GM18511 (cell line): ENCODE measurements around the gene HSH2D.

Source experiments
- ATAC-seq: cut with Tn5 transposase; IDR thresholded peaks from one replicate; pipeline ENCODE4 v1.9.1; 2021; ENCODE audit warnings: mild to moderate bottlenecking, moderate library complexity; ENCODE audit not compliant: unreplicated experiment

Gene HSH2D

DNA sequence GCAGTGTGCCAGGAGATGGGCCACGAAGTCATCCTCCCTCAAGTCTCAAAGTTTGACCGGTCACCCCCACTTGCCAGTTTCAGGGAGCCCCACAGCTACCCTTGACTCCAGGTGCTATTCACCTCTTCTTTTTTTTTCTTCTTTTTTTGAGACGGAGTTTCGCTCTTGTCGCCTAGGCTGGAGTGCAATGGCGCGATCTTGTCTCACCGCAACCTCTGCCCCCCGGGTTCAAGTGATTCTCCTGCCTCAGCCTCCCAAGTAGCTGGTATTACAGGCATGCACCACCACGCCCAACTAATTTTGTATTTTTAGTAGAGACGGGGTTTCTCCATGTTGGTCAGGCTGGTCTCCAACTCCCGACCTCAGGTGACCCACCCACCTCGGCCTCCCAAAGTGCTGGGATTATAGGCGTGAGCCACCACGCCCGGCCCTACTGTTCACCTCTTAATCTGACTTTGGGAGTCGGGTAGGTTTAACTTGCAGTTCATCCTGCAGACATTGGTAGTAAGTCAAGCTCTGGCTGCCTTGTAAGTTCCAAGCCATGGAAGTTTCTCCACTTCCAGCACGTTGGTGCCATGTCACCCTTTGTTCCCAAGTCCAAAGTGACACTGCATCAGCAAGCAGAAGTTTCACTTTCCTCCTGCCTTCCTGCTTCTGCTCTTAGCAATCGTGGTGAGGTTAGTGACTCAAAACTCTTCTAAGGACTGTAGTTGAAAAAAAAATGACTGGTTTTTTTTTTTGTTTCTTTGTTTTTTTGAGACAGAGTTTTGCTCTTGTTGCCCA, 24.2 kb upstream of the HSH2D start:
- ATAC-seq = peak; percentile 25

DNA sequence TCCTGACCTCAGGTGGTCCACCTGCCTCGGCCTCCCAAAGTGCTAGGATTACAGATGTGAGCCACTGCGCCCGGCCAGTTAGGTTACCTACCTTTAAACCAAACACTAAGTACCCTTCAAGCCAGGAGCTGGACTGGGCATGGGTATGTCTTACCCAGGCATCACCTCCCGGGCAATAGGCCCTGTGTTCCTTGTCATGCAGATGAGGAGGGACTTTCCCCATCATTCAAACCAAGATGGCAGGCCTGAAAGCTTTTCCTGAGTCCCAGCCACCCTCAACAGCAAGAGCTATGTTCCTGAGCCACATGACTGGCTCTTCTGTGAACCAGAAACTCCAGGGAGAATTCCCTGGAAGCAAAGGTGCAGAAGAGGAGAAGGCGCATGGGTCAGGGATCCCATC, 22.3 kb upstream of the HSH2D start:
- ATAC-seq = no peak

DNA sequence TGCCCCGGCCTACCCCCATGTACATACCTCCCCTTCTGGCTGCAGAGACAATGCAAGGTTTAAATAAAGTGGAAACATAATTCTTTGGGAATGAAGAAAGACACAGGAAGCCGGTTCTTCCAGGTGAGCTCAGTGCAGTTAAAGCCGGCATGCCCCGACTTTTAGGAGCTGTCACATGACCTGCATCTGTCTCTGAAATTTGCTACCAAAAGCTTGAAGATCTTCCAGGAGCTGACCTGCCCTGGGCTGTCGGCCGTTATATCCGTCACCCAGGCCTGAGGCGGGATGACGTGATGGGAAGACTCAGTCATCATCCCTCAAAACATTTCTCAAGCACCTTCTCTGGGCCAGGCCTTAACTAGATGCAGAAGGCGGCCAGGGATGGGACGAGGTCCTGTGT, 21.5 kb upstream of the HSH2D start:
- ATAC-seq = no peak

DNA sequence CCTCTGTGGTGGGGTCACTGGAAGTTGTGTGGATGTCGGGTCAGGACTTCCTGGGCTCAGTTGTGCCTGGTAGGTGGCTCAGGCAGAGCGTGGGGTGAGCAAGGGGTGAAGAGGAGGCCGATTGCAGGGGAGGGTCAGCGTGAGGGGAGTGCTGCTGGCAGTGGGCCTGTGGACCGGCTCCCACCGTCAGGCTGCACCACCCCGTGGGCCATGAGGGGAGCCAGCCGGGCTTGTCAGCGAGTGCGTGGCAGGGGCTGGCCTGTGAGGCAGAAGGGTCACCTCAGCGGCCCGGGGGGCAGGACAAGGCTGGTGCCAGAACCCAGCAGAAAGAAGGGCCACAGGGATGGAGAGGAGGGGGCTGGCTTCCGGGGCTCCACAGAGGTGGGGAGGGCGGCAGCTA, 18.5 kb upstream of the HSH2D start:
- no peak for ATAC-seq

DNA sequence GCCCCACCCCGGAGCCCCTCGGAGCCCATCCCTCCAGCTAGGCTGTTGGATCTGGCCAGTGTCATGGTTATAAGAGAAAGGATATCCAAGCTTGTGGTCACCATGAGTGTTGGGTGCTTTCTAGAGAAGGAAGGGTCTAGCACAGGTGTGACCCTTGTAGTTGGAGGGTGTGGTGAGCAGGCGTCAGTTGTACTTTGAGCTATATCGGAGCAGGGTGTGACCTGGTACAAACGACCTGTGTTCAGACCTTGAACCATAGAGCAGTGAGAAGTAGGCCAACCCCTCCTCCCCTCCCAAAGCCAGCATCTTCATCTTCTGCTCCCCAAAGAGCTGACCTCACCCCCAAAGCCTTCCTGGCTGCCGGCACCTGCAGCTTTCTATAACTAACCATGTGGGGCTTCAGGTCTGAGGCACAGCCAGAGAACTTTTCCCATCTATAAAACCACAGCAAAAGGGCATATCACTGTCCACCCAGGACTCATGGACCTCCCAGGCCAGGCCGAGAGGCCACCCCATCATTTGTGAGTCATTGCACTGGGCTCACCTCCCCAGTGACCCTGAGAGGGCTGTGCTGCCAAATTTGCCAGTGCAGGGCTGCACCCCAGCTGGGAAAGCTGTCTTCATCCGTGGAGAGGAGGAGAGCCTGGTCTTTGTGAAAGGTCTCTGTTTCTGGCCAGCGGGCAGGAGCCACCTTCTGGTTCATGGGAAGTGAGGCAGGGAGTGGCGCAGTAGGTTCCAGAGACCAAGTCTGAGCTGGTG, 17.6 kb upstream of the HSH2D start:
- no peak for ATAC-seq

DNA sequence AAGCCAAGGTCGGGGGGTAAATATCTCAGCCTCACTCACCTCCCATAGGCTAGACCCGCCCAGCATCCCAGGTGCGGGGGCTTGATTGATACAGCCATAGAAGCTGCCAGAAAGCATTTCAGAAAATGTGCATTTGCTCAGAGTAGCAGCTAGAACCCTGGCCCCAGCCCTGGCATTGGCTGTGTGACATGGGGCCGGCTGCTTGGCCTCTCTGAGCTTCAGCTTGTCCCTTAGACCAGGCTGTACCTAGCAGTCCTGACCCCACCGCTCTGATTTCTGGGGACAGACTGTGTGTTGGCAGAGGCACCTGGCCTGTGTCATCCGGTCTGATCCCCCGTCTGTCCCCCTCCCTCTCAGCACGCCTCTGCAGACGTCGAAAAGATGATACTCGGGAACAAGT, 16.4 kb upstream of the HSH2D start:
- no peak for ATAC-seq

DNA sequence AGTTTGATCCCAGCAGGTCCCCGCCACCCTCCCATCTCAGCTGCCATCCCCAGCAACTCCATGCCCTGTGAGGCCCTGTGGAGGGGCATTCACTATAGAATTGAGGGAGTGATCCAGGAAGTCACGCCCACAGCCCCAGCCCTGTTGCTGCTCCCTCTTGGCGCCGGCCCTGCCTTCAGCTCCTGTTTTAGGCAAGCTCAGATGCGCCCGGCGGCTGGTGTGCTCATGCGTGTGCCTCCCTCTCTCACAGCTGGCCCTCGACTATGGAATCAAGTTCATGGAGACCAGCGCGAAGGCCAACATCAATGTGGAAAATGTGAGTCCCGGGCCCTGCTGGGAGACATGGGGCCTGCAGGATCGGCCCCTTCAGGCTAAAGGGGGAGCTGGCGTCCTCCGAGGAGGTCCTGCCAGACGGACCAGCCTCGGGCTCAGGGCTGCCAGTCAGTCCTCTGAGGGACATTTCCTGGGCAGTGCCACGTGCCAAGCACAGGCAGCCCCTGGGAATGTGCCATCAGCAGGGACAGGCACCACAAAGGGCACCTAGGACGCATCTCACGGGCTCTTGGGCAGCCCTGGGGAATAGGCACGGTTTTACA, 15.6 kb upstream of the HSH2D start:
- ATAC-seq = no peak

DNA sequence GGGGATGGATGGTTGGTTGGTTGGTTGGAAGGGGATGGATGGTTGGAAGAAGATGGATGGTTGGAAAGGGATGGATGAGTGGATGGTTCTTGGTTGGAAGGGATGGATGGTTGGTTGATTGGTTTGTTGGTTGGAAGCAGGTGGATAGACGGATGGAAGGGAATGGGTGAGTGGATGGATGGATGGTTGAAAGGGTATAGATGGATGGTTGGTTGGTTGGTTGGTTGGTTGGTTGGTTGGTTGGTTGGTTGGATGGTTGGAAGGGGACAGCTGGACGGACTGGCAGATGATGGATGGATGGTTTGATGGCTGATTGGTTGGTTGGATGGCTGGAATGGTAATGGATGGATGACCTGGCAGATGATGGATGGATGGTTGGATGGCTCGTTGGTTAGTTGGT, 11.8 kb upstream of the HSH2D start:
- ATAC-seq = no peak

DNA sequence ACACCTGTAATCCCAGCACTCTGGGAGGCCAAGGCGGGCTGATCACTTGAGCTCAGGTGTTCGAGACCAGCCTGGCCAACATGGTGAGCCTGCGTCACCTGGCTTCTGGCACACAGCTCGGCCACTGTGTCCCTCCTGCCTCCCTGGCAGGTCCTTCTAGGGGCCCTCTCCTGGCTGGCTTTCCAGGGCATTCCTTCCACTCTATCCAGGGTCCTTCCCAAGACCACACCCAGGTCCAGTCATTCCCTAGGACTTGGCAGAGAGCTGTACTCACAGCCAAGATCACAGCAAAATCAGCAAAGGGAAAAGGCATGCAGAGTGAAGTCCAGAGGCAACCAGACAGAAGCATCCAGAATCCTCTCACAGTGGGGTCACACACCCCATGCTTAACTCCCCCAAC, 9.7 kb upstream of the HSH2D start:
- ATAC-seq = no peak

DNA sequence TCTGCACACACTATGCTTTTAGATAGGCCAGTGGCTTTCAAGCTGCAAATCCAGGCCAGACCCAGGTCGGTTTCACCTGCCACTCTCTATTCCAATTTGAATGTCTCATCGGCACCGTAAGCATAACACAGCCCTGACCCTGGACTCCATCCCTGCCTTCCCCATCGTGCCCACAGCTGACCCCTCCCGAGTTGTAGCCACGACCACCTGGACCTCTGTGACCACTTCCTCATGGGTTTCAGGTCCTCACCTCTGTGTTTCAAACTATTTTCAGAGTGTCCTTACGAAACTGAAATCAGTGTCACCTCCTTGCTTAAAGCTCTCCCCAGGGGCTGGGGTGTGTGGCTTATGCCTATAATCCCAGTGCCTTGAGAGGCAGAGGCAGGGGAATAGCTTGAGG, 9.0 kb upstream of the HSH2D start:
- no peak for ATAC-seq

DNA sequence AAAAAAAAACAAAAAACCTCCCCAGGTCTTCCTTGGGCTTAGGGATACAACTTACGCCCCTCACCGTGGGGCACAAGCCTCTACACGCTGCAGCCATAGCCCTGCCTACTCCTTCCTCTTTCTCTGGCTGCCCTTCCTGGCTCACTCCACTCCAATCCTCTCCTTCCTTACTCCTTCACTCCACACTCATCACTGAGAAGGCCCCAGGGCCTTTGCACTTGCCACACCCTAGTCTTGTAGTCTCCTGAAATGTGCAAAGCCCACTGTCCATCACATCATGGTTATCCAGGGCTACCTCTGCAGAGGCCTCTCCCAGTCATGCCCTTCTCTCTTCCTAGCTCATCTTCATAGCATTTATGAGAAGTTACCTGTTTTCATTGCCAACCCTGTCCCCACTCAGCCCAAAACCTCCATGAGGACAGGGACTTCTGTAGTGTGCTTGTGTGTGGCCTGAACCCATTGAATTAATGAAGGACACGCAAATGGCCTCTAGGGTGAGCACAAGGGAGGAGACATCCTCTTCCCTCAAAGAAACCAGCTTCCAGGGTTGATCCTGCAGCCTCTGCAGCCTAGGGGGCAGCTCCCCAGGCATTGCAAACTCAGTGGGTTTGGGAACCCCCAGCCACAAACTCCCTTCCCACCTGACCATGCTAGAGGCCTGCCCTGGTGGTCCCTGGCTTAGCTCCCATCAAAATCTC, 7.9 kb upstream of the HSH2D start:
- ATAC-seq = no peak

DNA sequence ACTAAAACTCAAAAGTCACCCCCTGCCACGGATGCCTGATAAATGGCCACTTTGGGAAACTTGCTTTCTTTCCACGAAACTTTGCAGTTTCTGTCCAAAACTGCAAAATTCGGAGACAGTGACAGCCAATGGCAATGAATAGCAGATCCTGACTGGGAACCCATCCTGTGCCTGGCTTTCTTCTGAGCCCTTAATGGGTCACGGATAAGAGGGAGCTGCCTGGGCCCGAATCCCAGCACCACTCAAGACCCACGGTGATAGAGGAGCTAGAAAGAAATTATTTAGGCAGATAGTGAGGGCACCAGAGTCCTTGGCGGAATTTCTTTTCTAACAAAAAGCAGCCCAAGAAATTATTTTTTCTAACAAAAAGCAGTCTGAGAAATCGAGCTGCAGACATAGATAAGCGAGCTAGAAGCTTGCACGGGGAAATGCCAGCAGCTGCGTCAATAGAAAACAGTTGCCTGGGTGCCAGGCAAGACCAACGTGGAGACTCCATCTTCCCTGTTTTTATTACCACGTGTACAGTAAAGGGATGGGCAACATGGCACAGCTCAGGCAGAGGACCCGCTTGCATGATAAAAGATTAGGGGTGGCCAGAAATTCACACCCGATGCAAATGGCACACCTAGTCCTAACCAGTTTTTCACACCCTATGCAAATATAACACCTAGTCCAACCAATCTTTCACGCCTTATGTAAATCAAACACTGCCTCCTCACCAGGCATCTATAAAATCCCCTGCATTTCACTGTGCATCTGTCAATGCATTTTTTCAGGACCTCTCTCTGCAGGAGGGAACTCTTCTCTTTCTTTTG, 7.1 kb upstream of the HSH2D start:
- no peak for ATAC-seq

DNA sequence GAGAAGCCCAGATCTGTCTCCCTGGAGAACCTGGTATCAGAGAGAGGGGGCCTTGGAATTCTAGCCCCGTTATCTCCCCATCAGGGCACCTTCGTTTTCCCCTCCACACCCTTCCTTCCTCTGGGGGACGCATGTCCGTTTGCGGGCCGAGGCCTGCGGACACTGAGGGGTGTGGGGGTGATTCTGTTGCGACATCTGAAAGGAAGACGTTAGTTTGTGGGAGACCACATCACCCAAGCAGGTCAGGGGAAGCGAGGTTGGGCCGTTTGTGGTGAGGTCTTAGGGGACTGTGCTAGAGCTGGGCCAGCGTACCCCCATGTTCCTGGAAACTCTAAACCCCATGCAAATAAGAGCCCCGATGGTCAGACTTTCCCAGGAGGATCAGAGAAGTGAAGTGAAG, 3.7 kb upstream of the HSH2D start:
- ATAC-seq = no peak

DNA sequence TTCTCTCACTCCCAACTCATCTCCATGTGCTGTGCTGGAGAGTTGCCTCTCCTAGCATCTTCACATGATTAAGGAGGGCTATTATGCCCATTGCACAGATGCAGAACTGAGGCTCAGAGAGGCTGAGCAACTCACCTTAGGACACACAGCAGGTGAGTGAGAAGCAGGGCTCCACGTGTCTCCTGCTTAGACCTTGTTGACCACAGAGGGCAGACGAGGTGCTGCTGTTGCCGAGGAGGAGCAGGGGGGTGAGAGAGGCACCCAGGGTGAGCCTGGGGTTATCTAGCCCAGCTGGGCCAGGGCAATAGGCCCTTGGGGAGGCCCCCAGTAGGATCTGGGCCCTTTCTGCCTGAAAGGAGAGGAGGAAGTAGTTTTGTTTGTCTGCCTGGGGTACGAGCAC, 2.4 kb upstream of the HSH2D start:
- ATAC-seq = no peak

DNA sequence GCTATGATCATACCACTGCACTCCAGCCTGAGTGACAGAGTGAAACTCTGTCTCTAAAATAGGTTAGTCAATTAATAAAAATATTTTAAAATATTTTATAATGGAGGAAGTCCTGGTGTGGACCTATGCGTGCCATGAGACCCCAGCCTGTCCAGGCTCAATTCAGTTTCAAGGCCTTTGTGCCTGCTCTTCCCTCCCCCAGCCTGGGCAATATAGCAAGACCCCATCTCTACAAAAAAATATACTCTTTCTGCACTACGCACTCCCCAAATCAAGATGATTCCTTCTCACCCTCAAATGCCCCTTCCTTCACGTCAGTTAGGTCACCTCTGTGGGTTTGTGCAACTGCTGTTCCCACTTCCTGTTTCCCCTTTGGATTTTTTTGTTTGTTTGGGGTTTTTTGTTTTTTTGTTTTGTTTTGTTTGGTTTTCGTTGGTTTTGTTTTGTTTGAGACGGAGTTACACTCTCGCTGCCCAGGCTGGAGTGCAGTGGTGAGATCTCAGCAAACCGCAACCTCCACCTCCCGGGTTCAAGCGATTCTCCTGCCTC, 1.4 kb upstream of the HSH2D start:
- no peak for ATAC-seq

DNA sequence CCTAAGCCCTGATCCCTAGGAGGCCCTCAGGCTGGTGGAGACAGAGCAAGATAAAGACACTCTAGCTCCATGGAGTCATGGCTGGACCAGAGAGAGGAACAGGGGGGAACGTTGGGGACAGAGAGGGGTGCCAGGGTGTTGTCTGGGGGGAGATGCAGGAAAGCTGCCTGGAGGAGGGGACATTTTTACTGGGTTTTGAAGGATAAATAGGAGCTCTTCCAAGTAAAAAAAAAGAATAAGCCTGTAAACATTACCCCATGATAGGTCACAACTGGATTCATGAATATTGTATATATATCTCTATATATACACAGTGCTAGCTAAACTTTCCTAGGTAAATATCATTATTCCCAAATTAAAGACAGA, 714 bp downstream of the HSH2D start:
- ATAC-seq = no peak

DNA sequence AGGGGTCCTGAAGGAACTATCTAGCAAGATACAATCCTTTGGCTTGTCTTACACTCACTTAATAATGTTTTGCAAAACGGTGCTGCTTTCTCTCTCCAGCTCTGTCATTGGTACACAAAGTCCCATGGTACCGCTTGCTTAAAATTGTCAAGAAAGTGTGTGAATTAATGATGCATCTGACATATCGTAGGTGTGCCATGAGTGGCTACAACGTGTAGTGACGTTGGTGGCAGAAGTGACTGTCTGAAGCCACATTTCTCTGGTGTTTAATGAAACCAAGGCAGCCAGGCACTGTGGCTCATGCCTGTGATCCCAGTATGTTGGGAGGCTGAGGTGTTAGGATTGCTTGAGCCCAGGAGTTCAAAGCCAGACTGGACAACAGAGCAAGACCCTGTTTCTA, 2.6 kb downstream of the HSH2D start:
- ATAC-seq = no peak

DNA sequence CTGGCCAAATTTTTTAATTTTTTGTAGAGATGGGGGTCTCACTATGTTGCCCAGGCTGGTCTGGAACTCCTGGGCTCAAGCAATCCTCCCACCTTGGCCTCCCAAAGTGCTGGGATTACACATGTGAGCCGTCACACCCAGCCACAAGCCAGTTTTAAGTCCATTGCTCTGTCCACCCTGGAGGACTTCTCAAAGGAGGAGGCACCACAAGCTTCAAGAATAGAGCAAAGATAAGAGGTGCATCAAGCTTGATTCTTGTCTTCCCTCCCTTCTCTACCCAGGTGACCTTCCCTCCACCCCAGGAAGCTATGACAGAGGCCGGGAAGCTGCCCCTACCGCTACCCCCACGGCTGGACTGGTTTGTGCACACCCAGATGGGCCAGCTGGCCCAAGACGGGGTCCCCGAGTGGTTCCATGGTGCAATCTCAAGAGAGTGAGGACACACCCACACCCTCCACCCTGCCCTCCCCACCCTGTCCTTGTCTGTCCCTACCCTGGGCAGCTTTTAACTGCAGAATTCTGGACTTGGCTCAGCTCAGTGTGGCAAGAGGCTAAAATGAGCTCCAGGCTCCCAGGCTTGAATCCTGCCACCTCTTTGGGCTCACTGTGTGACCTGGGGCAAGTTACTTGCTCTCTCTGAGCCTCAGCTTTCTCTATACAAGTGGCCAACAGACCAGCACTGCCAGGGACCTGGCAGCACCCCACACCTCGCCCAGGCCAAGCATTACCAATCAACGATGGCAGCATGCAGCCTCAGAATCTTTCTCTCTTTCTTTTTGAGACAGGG, 5.2 kb downstream of the HSH2D start:
- no peak for ATAC-seq

DNA sequence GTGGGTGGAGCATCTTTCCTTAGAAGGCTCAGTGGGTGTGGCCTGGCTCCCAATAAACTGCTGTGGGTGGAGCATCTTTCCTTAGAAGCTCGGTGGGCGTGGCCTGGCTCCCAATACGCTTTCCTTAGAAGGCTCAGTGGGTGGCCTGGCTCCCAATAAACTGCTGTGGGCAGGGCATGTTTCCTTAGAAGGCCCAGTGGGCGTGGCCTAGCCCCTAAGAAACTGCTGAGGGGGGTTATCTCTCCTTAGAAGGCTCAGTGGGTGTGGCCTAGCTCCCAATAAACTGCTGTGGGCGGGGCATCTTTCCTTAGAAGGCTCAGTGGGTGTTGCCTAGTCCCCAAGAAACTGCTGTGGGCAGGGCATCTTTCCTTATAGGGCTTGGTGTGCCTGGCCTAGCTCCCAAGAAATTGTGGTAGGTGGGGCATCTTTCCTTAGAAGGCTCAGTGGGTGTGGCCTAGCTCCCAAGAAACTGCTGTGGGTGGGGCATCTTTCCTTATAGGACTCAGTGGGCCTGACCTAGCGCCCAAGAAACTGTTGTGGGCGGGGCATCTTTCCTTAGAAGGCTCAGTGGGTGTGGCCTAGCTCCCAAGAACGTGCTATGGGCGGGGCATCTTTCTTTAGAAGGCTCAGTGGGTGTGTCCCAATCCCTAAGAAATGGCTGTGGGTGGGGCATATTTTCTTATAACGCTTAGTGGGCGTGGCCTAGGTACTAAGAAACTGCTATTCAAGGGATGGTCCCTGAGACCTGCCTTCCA, 10.3 kb downstream of the HSH2D start:
- no peak for ATAC-seq
